ENCODE measurements around the gene TMEM235. TPM values are rescaled to one million over a fixed set of nuclear protein-coding genes. Genes with fewer than 3 reads are reported as not detected.
A peak's percentile ranks its signal among the peaks of the same experiment; 100 is the strongest.
"Not testable (repeated sequence)": the region's sequence is repeated elsewhere in the genome, so short reads cannot be mapped to it uniquely, and the experiment has no call there.

Gene TMEM235
- total and polyA plus RNA-seq, 10 donors: not detected

- H3K4me3 ChIP-seq; intact Hi-C loops (cut with DNase I; ENCODE audit: low total_unique reads); H3K9me3 ChIP-seq; H3K36me3 ChIP-seq; DNase-seq: not testable (repeated sequence)
- peak overlapping the region in 2 of 8 donors; percentile 9 to 39 for H3K27ac ChIP-seq
- TF ChIP-seq POLR2AphosphoS5 (IDR thresholded peaks at IDR 0.05): peak in 1 of 3 donors; percentile 71
- 62 to 74% (median 71%) methylated on average over 6 of the region's 6 CpGs for WGBS, 5 donors
- H3K4me1 ChIP-seq: peaks cover 0 to 48% (median 17%) of the 10 kb centered on the region in 6 donors
- peaks cover 0 to 44% (median 31%) of the 10 kb centered on the region in 7 donors for H3K27me3 ChIP-seq (replicated peaks in 1 of 7)
Measured at GRCh38 chr17:78235022-78235421, 3.6 kb downstream of the TMEM235 start.

GRCh38 chr17:78235885-78236284 lies 4.5 kb downstream of the TMEM235 start:
- intact Hi-C loops (cut with DNase I; ENCODE audit: low total_unique reads): no loop called here
- TF ChIP-seq POLR2A (IDR thresholded peaks at IDR 0.05): no peak
- no peak for TF ChIP-seq POLR2AphosphoS5 (IDR thresholded peaks at IDR 0.05)
- TF ChIP-seq, protein P1, sequence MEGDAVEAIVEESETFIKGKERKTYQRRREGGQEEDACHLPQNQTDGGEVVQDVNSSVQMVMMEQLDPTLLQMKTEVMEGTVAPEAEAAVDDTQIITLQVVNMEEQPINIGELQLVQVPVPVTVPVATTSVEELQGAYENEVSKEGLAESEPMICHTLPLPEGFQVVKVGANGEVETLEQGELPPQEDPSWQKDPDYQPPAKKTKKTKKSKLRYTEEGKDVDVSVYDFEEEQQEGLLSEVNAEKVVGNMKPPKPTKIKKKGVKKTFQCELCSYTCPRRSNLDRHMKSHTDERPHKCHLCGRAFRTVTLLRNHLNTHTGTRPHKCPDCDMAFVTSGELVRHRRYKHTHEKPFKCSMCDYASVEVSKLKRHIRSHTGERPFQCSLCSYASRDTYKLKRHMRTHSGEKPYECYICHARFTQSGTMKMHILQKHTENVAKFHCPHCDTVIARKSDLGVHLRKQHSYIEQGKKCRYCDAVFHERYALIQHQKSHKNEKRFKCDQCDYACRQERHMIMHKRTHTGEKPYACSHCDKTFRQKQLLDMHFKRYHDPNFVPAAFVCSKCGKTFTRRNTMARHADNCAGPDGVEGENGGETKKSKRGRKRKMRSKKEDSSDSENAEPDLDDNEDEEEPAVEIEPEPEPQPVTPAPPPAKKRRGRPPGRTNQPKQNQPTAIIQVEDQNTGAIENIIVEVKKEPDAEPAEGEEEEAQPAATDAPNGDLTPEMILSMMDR (IDR thresholded peaks at IDR 0.05 in 8 of 11, conservative IDR thresholded peaks at IDR 0.05 in 3 of 11): no peak
- Histone ChIP-seq H3K4me1 (peaks cover 0 to 48% (median 17%) of the 10 kb centered on the region in 6 donors), H3K27ac (no peak overlapping the region), H3K4me3 (no peak overlapping the region), H3K36me3 (no peaks in the 10 kb centered on the region), H3K9me3 (no peaks in the 10 kb centered on the region), H3K27me3 (replicated peaks in 1 of 7) (peaks cover 0 to 35% (median 24%) of the 10 kb centered on the region in 7 donors)
- WGBS, 5 donors: 84 to 92% (median 90%) methylated on average over 5 to 8 of the region's 8 CpGs; no CpG with 5 or more reads in 1 of the 5 donors
- no peak for DNase-seq

DNA sequence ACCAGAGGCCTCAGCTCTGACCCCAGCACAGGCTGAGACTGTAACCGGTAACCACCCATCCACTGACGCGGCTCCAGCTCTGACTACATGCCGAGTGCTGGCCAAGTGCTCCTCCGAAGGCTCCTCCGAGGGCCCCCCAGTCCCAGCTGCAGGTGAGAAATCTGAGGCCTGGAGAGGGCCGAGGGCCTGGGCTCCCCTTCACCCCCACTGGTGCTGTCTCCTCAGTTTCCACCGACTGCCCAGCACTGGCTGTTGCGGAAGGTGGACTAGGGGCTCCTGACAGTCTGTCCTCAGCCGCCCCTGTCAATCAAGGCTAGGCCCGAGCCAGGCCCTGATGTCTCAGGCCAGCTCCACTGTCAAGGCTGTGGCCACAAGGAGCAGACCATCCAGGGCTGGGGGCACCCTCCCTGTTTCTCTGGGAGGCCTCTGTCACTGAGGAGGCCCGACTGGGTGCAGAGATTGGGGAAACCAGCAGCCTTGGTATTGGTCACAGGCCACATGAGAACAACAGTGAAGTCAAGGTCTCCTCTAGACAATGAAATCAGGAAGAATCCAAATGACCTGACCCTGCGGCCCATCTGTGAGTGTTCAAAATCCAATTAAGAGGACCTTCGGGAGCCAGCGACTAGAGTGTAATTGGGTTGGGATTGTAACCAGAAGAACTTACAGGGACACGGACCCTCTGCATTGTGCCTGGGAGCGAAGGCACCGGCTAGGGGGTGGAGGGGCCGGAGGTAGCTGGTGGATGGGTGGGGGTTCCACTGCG lies 5.1 kb downstream of the TMEM235 start:
- TF ChIP-seq POLR2A (IDR thresholded peaks at IDR 0.05): no peak
- peak in 1 of 3 donors; percentile 16 for TF ChIP-seq POLR2AphosphoS5 (IDR thresholded peaks at IDR 0.05)
- peaks cover 0 to 29% (median 17%) of the 10 kb centered on the region in 7 donors for H3K27me3 ChIP-seq (replicated peaks in 1 of 7)
- H3K4me3 ChIP-seq: no peak overlapping the region
- H3K36me3 ChIP-seq: no peaks in the 10 kb centered on the region
- WGBS, 5 donors: 87 to 99% (median 91%) methylated on average over 11 to 20 of the region's 20 CpGs
- no peaks in the 10 kb centered on the region for H3K9me3 ChIP-seq
- H3K27ac ChIP-seq: peak overlapping the region in 1 of 8 donors; percentile 5
- DNase-seq: no peak
- intact Hi-C loops (cut with DNase I; ENCODE audit: low total_unique reads): no loop called here
- peaks cover 0 to 42% (median 13%) of the 10 kb centered on the region in 6 donors for H3K4me1 ChIP-seq

DNA sequence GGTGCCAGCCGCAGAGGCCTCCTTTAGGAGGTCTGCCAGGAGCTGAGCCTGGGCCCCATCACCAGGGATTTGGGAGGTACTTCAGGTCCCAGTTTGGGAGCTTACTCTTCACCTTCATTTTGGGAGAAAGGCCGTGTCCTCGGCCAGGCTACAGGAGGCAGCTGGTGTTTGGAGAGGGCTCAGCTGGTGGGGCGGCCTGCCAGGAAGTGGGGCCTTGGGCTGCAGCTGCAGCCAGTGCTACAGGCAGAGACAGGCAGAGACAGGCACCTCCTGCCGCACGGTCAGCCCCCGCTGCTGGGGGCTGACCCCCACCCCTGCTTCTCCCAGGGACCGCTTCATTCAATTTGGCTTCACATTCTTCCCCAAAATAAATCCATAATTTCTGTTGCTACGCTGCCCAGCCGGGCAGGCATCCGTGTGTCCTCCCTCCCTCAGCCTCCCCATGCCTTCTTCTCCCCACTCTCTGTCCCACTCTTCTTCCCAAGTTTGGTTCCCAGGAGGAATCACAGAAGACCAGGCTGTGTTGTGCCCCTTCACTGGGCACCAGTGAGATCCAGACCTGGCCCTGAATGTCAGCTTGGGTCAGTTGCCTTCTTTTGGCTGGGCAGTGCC lies 6.1 kb downstream of the TMEM235 start:
- H3K27me3 ChIP-seq (replicated peaks in 1 of 7): peaks cover 0 to 19% (median 8%) of the 10 kb centered on the region in 7 donors
- H3K4me3 ChIP-seq: no peak overlapping the region
- 56 to 77% (median 73%) methylated on average over 8 to 11 of the region's 11 CpGs for WGBS, 5 donors
- DNase-seq: no peak
- H3K4me1 ChIP-seq: peaks cover 3 to 39% (median 13%) of the 10 kb centered on the region in 6 donors
- intact Hi-C loops (cut with DNase I; ENCODE audit: low total_unique reads): no loop called here
- peak overlapping the region in 1 of 8 donors; percentile 5 for H3K27ac ChIP-seq
- no peaks in the 10 kb centered on the region for H3K36me3 ChIP-seq
- H3K9me3 ChIP-seq: no peaks in the 10 kb centered on the region
- peak in 2 of 3 donors; percentile 64 to 69 for TF ChIP-seq POLR2AphosphoS5 (IDR thresholded peaks at IDR 0.05)
- TF ChIP-seq POLR2A (IDR thresholded peaks at IDR 0.05): no peak
- TF ChIP-seq, protein P1 (IDR thresholded peaks at IDR 0.05 in 8 of 11, conservative IDR thresholded peaks at IDR 0.05 in 3 of 11): no peak
